HepG2 (cell line): ENCODE measurements around the gene TBL3. TPM values are rescaled to one million over a fixed set of nuclear protein-coding genes. Genes with fewer than 3 reads are reported as not detected.

Source experiments
- HES4 ChIP-seq: sonication (generic); formaldehyde crosslinking; IDR thresholded peaks from 2 replicates; pipeline ENCODE4 v1.9.0; 2021; ENCODE audit warnings: mild to moderate bottlenecking, missing genetic modification reagents, borderline replicate concordance
- JARID2 ChIP-seq: sonication (generic); formaldehyde crosslinking; IDR thresholded peaks from 2 replicates; pipeline ENCODE4 v1.8.1; 2023; ENCODE audit warnings: missing genetic modification reagents, inconsistent platforms; ENCODE audit not compliant: insufficient replicate concordance
- RFX3 ChIP-seq: IDR thresholded peaks from 2 replicates; pipeline ENCODE4 v1.6.1; 2016; ENCODE audit warnings: missing biosample characterization, missing genetic modification reagents
- RXRA ChIP-seq: sonication (generic); formaldehyde crosslinking; IDR thresholded peaks from 2 replicates; pipeline ENCODE4 v1.5.1; 2020; ENCODE audit warnings: missing genetic modification reagents
- XBP1 ChIP-seq: sonication (generic); formaldehyde crosslinking; IDR thresholded peaks from 2 replicates; pipeline ENCODE4 v1.5.0; 2020; ENCODE audit warnings: missing genetic modification reagents
- YEATS4 ChIP-seq: sonication (generic); formaldehyde crosslinking; IDR thresholded peaks from 2 replicates; pipeline ENCODE4 v1.4.0; 2020; ENCODE audit warnings: missing genetic modification reagents, borderline replicate concordance
- YY1 ChIP-seq: IDR thresholded peaks from 2 replicates; pipeline ENCODE4 v1.6.1; 2011; ENCODE audit warnings: low read length, low read depth, moderate library complexity, mild to moderate bottlenecking; ENCODE audit not compliant: insufficient read depth, insufficient replicate concordance
- ZFP41 ChIP-seq: sonication (generic); formaldehyde crosslinking; IDR thresholded peaks from 2 replicates; pipeline ENCODE4 v1.4.0; 2020; ENCODE audit warnings: mild to moderate bottlenecking, missing genetic modification reagents, borderline replicate concordance
- ZNF20 ChIP-seq: sonication (generic); formaldehyde crosslinking; IDR thresholded peaks from 2 replicates; pipeline ENCODE4 v1.4.0; 2020; ENCODE audit warnings: mild to moderate bottlenecking, moderate library complexity, missing genetic modification reagents
- ZNF589 ChIP-seq: sonication (generic); formaldehyde crosslinking; conservative IDR thresholded peaks from 2 replicates; pipeline ENCODE4 v1.8.0; 2022; ENCODE audit warnings: mild to moderate bottlenecking, moderate library complexity, missing genetic modification reagents
- polyA plus RNA-seq, 8 experiments: library from polyadenylated mRNA; depleted of rRNA in 3 of 8; stranded (reverse) in 7 of 8; unstranded in 1 of 8; fragments of >200 nt; fragmentation: Illumina TruSeq in 4 of 8; extraction: Trizol in 4 of 8; gene quantifications; 2 replicates each; pipeline versions ENCODE4 v1.2.1 to v1.2.3, GENCODE V29; 2011 to 2016; ENCODE audit warnings: low read depth in 4 of 8, missing spikeins in 1 of 8, mixed read lengths in 1 of 8; ENCODE audit not compliant: insufficient read depth in 1 of 8
- total RNA-seq, 5 experiments: library from RNA; depleted of rRNA; stranded (reverse); fragments of >200 nt; fragmentation: Illumina TruSeq; extraction: Trizol; gene quantifications; 2 replicates each; pipeline ENCODE4 v1.2.3, GENCODE V29; 2016; ENCODE audit warnings: low read depth in 1 of 5
- TF ChIP-seq, protein P1 (sequence below): sonication (generic); formaldehyde crosslinking; IDR thresholded peaks from 2 replicates; pipeline ENCODE4 v1.8.0; 2022; ENCODE audit warnings: missing genetic modification reagents, mild to moderate bottlenecking, borderline replicate concordance
- TF ChIP-seq, protein P2 (sequence below): sonication (generic); formaldehyde crosslinking; IDR thresholded peaks from 2 replicates; pipeline ENCODE4 v1.5.0; 2020; ENCODE audit warnings: missing genetic modification reagents
- TF ChIP-seq, protein P3 (sequence below): sonication (generic); formaldehyde crosslinking; IDR thresholded peaks from 2 replicates; pipeline ENCODE4 v1.5.1; 2020; ENCODE audit warnings: mild to moderate bottlenecking, missing genetic modification reagents, moderate library complexity
- TF ChIP-seq, protein P4 (sequence below): sonication (generic); formaldehyde crosslinking; IDR thresholded peaks from 2 replicates; pipeline ENCODE4 v1.9.0; 2021; ENCODE audit warnings: missing genetic modification reagents, mild to moderate bottlenecking, borderline replicate concordance
- TF ChIP-seq, protein P5 (sequence below): sonication (generic); formaldehyde crosslinking; IDR thresholded peaks from 2 replicates; pipeline ENCODE4 v1.5.1; 2020; ENCODE audit warnings: mild to moderate bottlenecking, missing genetic modification reagents
- TF ChIP-seq, protein P6 (sequence below): sonication (generic); formaldehyde crosslinking; IDR thresholded peaks from 2 replicates; pipeline ENCODE4 v1.5.0; 2020; ENCODE audit warnings: missing genetic modification reagents

TBL3 gene
- total and polyA plus RNA-seq, 2 of the 13 experiments (the other 11 are each of a cell fraction or from before 2014, with no cell fraction given) = 16.8 to 38.0 TPM

DNA sequence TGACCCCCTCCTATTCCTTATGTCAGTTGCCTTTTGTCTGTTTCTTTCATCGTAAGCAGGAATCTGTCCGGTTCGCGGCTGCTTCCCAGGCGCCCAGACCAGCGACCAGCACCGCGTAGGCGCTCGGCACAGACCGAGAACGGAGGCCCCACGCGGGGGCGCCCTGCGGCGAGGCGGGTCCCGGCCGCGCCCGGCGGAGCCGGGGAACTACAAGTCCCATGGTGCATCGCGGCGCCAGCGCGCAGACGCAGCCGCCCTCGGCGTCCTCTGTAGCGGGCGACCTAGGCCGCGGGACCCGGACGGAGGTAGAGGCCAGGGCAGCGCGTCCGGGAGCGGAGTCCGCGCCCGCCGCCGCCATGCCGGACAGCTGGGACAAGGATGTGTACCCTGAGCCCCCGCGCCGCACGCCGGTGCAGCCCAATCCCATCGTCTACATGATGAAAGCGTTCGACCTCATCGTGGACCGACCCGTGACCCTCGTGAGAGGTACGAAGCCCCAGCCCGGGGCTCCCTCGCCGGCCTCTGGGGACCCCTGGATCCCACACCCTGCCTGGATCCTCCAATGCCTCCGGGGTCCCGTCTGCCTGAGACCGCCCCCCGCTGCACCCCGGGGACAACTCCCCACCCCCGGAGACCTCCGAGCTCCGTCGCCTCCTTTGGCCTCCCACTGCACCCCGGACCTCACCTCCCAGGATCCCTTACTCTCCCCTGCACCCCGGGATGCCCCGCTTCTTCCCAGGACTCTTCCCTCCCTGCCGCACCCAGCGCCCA lies 12.4 kb upstream of the TBL3 start, which contains the start of gene NDUFB10 (continued):
- TF ChIP-seq, protein P1, sequence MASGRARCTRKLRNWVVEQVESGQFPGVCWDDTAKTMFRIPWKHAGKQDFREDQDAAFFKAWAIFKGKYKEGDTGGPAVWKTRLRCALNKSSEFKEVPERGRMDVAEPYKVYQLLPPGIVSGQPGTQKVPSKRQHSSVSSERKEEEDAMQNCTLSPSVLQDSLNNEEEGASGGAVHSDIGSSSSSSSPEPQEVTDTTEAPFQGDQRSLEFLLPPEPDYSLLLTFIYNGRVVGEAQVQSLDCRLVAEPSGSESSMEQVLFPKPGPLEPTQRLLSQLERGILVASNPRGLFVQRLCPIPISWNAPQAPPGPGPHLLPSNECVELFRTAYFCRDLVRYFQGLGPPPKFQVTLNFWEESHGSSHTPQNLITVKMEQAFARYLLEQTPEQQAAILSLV (CRISPR knock-in tag) = peak; percentile 88; the same call in 1 of the 2 replicates
- TF ChIP-seq YEATS4 (CRISPR knock-in tag) = peak; percentile 91
- TF ChIP-seq, protein P2, sequence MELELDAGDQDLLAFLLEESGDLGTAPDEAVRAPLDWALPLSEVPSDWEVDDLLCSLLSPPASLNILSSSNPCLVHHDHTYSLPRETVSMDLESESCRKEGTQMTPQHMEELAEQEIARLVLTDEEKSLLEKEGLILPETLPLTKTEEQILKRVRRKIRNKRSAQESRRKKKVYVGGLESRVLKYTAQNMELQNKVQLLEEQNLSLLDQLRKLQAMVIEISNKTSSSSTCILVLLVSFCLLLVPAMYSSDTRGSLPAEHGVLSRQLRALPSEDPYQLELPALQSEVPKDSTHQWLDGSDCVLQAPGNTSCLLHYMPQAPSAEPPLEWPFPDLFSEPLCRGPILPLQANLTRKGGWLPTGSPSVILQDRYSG (CRISPR knock-in tag) = 0 out of 2 replicates have a peak, but pooled peaks have one; percentile 75
- peak; percentile 69 for TF ChIP-seq JARID2 (CRISPR knock-in tag)
- TF ChIP-seq, protein P3, sequence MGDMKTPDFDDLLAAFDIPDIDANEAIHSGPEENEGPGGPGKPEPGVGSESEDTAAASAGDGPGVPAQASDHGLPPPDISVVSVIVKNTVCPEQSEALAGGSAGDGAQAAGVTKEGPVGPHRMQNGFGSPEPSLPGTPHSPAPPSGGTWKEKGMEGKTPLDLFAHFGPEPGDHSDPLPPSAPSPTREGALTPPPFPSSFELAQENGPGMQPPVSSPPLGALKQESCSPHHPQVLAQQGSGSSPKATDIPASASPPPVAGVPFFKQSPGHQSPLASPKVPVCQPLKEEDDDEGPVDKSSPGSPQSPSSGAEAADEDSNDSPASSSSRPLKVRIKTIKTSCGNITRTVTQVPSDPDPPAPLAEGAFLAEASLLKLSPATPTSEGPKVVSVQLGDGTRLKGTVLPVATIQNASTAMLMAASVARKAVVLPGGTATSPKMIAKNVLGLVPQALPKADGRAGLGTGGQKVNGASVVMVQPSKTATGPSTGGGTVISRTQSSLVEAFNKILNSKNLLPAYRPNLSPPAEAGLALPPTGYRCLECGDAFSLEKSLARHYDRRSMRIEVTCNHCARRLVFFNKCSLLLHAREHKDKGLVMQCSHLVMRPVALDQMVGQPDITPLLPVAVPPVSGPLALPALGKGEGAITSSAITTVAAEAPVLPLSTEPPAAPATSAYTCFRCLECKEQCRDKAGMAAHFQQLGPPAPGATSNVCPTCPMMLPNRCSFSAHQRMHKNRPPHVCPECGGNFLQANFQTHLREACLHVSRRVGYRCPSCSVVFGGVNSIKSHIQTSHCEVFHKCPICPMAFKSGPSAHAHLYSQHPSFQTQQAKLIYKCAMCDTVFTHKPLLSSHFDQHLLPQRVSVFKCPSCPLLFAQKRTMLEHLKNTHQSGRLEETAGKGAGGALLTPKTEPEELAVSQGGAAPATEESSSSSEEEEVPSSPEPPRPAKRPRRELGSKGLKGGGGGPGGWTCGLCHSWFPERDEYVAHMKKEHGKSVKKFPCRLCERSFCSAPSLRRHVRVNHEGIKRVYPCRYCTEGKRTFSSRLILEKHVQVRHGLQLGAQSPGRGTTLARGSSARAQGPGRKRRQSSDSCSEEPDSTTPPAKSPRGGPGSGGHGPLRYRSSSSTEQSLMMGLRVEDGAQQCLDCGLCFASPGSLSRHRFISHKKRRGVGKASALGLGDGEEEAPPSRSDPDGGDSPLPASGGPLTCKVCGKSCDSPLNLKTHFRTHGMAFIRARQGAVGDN (CRISPR knock-in tag) = peak; percentile 87
- peak; percentile 92 for TF ChIP-seq HES4 (CRISPR knock-in tag)
- TF ChIP-seq, protein P4, sequence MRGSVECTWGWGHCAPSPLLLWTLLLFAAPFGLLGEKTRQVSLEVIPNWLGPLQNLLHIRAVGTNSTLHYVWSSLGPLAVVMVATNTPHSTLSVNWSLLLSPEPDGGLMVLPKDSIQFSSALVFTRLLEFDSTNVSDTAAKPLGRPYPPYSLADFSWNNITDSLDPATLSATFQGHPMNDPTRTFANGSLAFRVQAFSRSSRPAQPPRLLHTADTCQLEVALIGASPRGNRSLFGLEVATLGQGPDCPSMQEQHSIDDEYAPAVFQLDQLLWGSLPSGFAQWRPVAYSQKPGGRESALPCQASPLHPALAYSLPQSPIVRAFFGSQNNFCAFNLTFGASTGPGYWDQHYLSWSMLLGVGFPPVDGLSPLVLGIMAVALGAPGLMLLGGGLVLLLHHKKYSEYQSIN (CRISPR knock-in tag) = no peak
- TF ChIP-seq ZFP41 = no peak
- no peak for TF ChIP-seq RFX3 (CRISPR knock-in tag)
- TF ChIP-seq ZNF20 (CRISPR knock-in tag) = no peak
- TF ChIP-seq ZNF589 (CRISPR knock-in tag) = peak; percentile 57; the same call in 1 of the 2 replicates
- TF ChIP-seq YY1 = peak; percentile 88
- peak; percentile 64; the same call in 1 of the 2 replicates for TF ChIP-seq RXRA (CRISPR knock-in tag)
- no peak for TF ChIP-seq XBP1
- TF ChIP-seq, protein P5, sequence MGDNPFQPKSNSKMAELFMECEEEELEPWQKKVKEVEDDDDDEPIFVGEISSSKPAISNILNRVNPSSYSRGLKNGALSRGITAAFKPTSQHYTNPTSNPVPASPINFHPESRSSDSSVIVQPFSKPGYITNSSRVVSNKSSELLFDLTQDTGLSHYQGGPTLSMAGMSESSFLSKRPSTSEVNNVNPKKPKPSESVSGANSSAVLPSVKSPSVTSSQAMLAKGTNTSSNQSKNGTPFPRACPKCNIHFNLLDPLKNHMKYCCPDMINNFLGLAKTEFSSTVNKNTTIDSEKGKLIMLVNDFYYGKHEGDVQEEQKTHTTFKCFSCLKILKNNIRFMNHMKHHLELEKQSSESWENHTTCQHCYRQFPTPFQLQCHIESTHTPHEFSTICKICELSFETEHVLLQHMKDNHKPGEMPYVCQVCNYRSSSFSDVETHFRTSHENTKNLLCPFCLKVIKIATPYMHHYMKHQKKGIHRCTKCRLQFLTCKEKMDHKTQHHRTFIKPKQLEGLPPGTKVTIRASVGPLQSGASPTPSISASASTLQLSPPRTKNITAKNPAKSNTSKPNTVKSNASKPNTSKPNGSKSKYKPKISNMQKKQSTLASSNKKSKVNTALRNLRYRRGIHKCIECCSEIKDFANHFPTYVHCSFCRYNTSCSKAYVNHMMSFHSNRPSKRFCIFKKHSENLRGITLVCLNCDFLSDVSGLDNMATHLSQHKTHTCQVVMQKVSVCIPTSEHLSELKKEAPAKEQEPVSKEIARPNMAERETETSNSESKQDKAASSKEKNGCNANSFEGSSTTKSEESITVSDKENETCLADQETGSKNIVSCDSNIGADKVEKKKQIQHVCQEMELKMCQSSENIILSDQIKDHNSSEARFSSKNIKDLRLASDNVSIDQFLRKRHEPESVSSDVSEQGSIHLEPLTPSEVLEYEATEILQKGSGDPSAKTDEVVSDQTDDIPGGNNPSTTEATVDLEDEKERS = peak; percentile 17; the same call in 1 of the 2 replicates
- TF ChIP-seq, protein P6, sequence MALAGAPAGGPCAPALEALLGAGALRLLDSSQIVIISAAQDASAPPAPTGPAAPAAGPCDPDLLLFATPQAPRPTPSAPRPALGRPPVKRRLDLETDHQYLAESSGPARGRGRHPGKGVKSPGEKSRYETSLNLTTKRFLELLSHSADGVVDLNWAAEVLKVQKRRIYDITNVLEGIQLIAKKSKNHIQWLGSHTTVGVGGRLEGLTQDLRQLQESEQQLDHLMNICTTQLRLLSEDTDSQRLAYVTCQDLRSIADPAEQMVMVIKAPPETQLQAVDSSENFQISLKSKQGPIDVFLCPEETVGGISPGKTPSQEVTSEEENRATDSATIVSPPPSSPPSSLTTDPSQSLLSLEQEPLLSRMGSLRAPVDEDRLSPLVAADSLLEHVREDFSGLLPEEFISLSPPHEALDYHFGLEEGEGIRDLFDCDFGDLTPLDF = peak; percentile 79
